ENCODE measurements around the gene TBC1D24.

Gene TBC1D24

GRCh38 chr16:2500430-2500917, 25.5 kb downstream of the TBC1D24 start:
- DNase-seq: no peak

- peak; percentile 89 to 94 (median 94) for DNase-seq
Observed at GRCh38 chr16:2500918-2501750, 26.2 kb downstream of the TBC1D24 start.

GRCh38 chr16:2501946-2502895, 27.3 kb downstream of the TBC1D24 start:
- no peak for DNase-seq

- DNase-seq: no peak
Observed at GRCh38 chr16:2505695-2506094, 30.8 kb downstream of the TBC1D24 start.

GRCh38 chr16:2507052-2507659, 32.2 kb downstream of the TBC1D24 start:
- DNase-seq: peak; percentile 82 to 92 (median 90)

GRCh38 chr16:2507665-2508064, 32.7 kb downstream of the TBC1D24 start:
- DNase-seq: peak; percentile 90 to 96 (median 94)

GRCh38 chr16:2508722-2509400, 33.9 kb downstream of the TBC1D24 start:
- no peak for DNase-seq

GRCh38 chr16:2511128-2511800, 36.3 kb downstream of the TBC1D24 start:
- DNase-seq: peak; percentile 60 to 84 (median 70)

GRCh38 chr16:2511996-2512734, 37.2 kb downstream of the TBC1D24 start:
- DNase-seq: peak in 1 of 4 experiments; percentile 45

- DNase-seq: no peak
Observed at GRCh38 chr16:2512735-2513404, 37.9 kb downstream of the TBC1D24 start.

GRCh38 chr16:2513405-2514332, 38.7 kb downstream of the TBC1D24 start, which contains the start of gene ATP6V0C:
TSS of gene ATP6V0C (plus strand) at chr16:2513952. CDS start at chr16:2514104, 152 bp downstream.
- DNase-seq: peak; percentile 93 to 99 (median 97)

GRCh38 chr16:2514333-2515179, 39.6 kb downstream of the TBC1D24 start:
- DNase-seq: peak; percentile 56 to 77 (median 64)

GRCh38 chr16:2515180-2515851, 40.4 kb downstream of the TBC1D24 start:
- DNase-seq: peak; percentile 66 to 84 (median 80)

GRCh38 chr16:2516391-2517240, 41.7 kb downstream of the TBC1D24 start:
- peak; percentile 78 to 87 (median 84) for DNase-seq

GRCh38 chr16:2517954-2518605, 43.2 kb downstream of the TBC1D24 start:
- DNase-seq: peak in 1 of 4 experiments; percentile 33

Measured in suppressor macrophage (primary cell).